ENCODE data around the gene PAX7.

GRCh38 chr1:18637962-18638834 lies 7.6 kb downstream of the PAX7 start:
- TF ChIP-seq CTCF (IDR thresholded peaks at IDR 0.05; ENCODE audit: insufficient read depth, low read length) (no peak), POLR2AphosphoS5 (IDR thresholded peaks at IDR 0.05; ENCODE audit: low read depth) (no peak), GABPA (IDR thresholded peaks at IDR 0.05; ENCODE audit: low read depth) (no peak), REST (IDR thresholded peaks at IDR 0.05; ENCODE audit: insufficient replicate concordance, low read depth) (no peak)

All from HL-60 (cell line).